Neural cell (in vitro differentiated cells): ENCODE measurements around the gene RSU1. TPM values are rescaled to one million over a fixed set of nuclear protein-coding genes. Genes with fewer than 3 reads are reported as not detected.

Source experiments
- H2AFZ ChIP-seq: fragments of 200-600, 300-800 bp; sonication (generic), shearing (Covaris generic); 2 replicates; pipeline ENCODE4 v1.6.0; 2014; ENCODE audit warnings: low read depth, mild to moderate bottlenecking, antibody characterized with exemption, low read length, moderate library complexity
- H3F3A ChIP-seq: fragments of 200-600 bp; shearing (Covaris generic); 2 replicates; pipeline ENCODE4 v1.6.1; 2016; ENCODE audit warnings: mild to moderate bottlenecking, moderate library complexity, mixed read lengths, antibody characterized with exemption, low read length; ENCODE audit not compliant: insufficient read depth, poor library complexity, severe bottlenecking
- H3K27ac ChIP-seq: fragments of 200-600, 300-800 bp; sonication (generic), shearing (Covaris generic); 2 replicates; pipeline ENCODE4 v1.5.1; 2014; ENCODE audit warnings: mild to moderate bottlenecking, low read length, moderate library complexity
- H3K27me3 ChIP-seq: fragments of 300-800, 200-600 bp; sonication (generic), shearing (Covaris generic); 2 replicates; pipeline ENCODE4 v1.6.0; 2014; ENCODE audit warnings: mild to moderate bottlenecking, low read depth, low read length, moderate library complexity; ENCODE audit not compliant: insufficient read depth
- H3K36me3 ChIP-seq: fragments of 300-800, 200-600 bp; sonication (generic), shearing (Covaris generic); 2 replicates; pipeline ENCODE4 v1.5.1; 2014; ENCODE audit warnings: mild to moderate bottlenecking, antibody characterized with exemption, low read length, moderate library complexity; ENCODE audit not compliant: insufficient read depth
- H3K4me2 ChIP-seq: fragments of 300-800, 200-600 bp; sonication (generic), shearing (Covaris generic); 2 replicates; pipeline ENCODE4 v1.6.0; 2014; ENCODE audit warnings: mild to moderate bottlenecking, low read length
- H3K4me3 ChIP-seq: fragments of 300-800, 200-600 bp; sonication (generic), shearing (Covaris generic); 2 replicates; pipeline ENCODE4 v1.5.1; 2014; ENCODE audit warnings: mild to moderate bottlenecking, low read length, moderate library complexity
- H3K79me2 ChIP-seq: fragments of 200-600 bp; shearing (Covaris generic); replicated peaks from 2 replicates; pipeline ENCODE4 v1.6.0; 2014; ENCODE audit warnings: mild to moderate bottlenecking, low read length, moderate library complexity; ENCODE audit not compliant: insufficient read depth
- H3K9ac ChIP-seq: fragments of 300-800, 200-600 bp; sonication (generic), shearing (Covaris generic); 2 replicates; pipeline ENCODE4 v1.6.1; 2016; ENCODE audit warnings: mild to moderate bottlenecking, low read length, mixed read lengths
- H3K9me2 ChIP-seq: fragments of 200-600 bp; shearing (Covaris generic); 2 replicates; pipeline ENCODE4 v1.6.1; 2016; ENCODE audit warnings: mild to moderate bottlenecking, low read length, mixed read lengths; ENCODE audit not compliant: insufficient read depth
- H3K9me3 ChIP-seq: fragments of 200-600, 300-800 bp; sonication (generic), shearing (Covaris generic); 2 replicates; pipeline ENCODE4 v1.6.1; 2016; ENCODE audit warnings: mild to moderate bottlenecking, mixed run types, low read length, moderate library complexity, mixed read lengths
- H4K20me1 ChIP-seq: fragments of 200-600 bp; shearing (Covaris generic); 2 replicates; pipeline ENCODE4 v1.6.1; 2016; ENCODE audit warnings: mild to moderate bottlenecking, mixed run types; ENCODE audit not compliant: insufficient read depth
- EP300 ChIP-seq: fragments of 450-650 bp; conservative IDR thresholded peaks from 2 replicates; pipeline ENCODE4 v1.6.1; 2014; ENCODE audit warnings: antibody characterized with exemption, mild to moderate bottlenecking, moderate library complexity; ENCODE audit not compliant: poor library complexity, severe bottlenecking
- EZH2 ChIP-seq: fragments of 200-600, 300-800 bp; shearing (Covaris generic), sonication (generic); IDR thresholded peaks from 2 replicates; pipeline ENCODE4 v1.6.1; 2014; ENCODE audit warnings: antibody characterized with exemption, low read length, borderline replicate concordance, mild to moderate bottlenecking; ENCODE audit not compliant: insufficient read depth, poor library complexity, severe bottlenecking
- MXI1 ChIP-seq: fragments of 450-650 bp; conservative IDR thresholded peaks from 2 replicates; pipeline ENCODE4 v1.6.1; 2014; ENCODE audit warnings: antibody characterized with exemption, mild to moderate bottlenecking; ENCODE audit not compliant: poor library complexity, severe bottlenecking
- POLR2AphosphoS5 ChIP-seq: IDR thresholded peaks from 2 replicates; pipeline ENCODE4 v1.6.1; 2012
- RAD21 ChIP-seq: fragments of 450-650 bp; conservative IDR thresholded peaks from 2 replicates; pipeline ENCODE4 v1.6.1; 2014; ENCODE audit warnings: antibody characterized with exemption, mild to moderate bottlenecking, moderate library complexity
- REST ChIP-seq: IDR thresholded peaks from 2 replicates; pipeline ENCODE4 v1.6.1; 2012; ENCODE audit warnings: borderline replicate concordance
- SMC3 ChIP-seq: fragments of 450-650 bp; conservative IDR thresholded peaks from 2 replicates; pipeline ENCODE4 v1.6.1; 2014; ENCODE audit warnings: antibody characterized with exemption, mild to moderate bottlenecking, moderate library complexity; ENCODE audit not compliant: poor library complexity
- TAF1 ChIP-seq: IDR thresholded peaks from 2 replicates; pipeline ENCODE4 v1.6.1; 2012; ENCODE audit warnings: low read depth
- polyA plus RNA-seq: library from polyadenylated mRNA; depleted of rRNA; stranded (reverse); fragments of >200 nt; gene quantifications from 2 replicates; pipeline ENCODE4 v1.2.3, GENCODE V29; 2014
- TF ChIP-seq, protein P1 (sequence below): fragments of 450-650 bp; IDR thresholded peaks from 2 replicates; pipeline ENCODE4 v1.5.1; 2014; ENCODE audit warnings: antibody characterized with exemption, mild to moderate bottlenecking, moderate library complexity; ENCODE audit not compliant: poor library complexity, severe bottlenecking

RSU1 gene
- polyA plus RNA-seq, 1 donor from 2014 or later: 18.7 TPM

GRCh38 chr10:16794005-16794404, 23.2 kb downstream of the RSU1 start:
- no peaks in the 10 kb centered on the region for H3K79me2 ChIP-seq
- no peak overlapping the region for H3K9ac ChIP-seq
- no peaks in the 10 kb centered on the region for H3F3A ChIP-seq
- H2AFZ ChIP-seq: no peak overlapping the region
- H4K20me1 ChIP-seq: no peaks in the 10 kb centered on the region
- H3K4me3 ChIP-seq: no peak overlapping the region
- H3K27me3 ChIP-seq: no peaks in the 10 kb centered on the region
- H3K4me2 ChIP-seq: no peak overlapping the region
- no peaks in the 10 kb centered on the region for H3K9me2 ChIP-seq
- TF ChIP-seq POLR2AphosphoS5: no peak
- TF ChIP-seq EZH2: no peak
- no peak for TF ChIP-seq MXI1
- TF ChIP-seq RAD21: no peak
- TF ChIP-seq EP300: no peak
- no peak for TF ChIP-seq TAF1
- TF ChIP-seq SMC3: no peak
- no peak for TF ChIP-seq REST
- TF ChIP-seq, protein P1, sequence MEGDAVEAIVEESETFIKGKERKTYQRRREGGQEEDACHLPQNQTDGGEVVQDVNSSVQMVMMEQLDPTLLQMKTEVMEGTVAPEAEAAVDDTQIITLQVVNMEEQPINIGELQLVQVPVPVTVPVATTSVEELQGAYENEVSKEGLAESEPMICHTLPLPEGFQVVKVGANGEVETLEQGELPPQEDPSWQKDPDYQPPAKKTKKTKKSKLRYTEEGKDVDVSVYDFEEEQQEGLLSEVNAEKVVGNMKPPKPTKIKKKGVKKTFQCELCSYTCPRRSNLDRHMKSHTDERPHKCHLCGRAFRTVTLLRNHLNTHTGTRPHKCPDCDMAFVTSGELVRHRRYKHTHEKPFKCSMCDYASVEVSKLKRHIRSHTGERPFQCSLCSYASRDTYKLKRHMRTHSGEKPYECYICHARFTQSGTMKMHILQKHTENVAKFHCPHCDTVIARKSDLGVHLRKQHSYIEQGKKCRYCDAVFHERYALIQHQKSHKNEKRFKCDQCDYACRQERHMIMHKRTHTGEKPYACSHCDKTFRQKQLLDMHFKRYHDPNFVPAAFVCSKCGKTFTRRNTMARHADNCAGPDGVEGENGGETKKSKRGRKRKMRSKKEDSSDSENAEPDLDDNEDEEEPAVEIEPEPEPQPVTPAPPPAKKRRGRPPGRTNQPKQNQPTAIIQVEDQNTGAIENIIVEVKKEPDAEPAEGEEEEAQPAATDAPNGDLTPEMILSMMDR: no peak
- H3K36me3 ChIP-seq: no peaks in the 10 kb centered on the region
- H3K9me3 ChIP-seq: no peaks in the 10 kb centered on the region
- H3K27ac ChIP-seq: no peak overlapping the region

DNA sequence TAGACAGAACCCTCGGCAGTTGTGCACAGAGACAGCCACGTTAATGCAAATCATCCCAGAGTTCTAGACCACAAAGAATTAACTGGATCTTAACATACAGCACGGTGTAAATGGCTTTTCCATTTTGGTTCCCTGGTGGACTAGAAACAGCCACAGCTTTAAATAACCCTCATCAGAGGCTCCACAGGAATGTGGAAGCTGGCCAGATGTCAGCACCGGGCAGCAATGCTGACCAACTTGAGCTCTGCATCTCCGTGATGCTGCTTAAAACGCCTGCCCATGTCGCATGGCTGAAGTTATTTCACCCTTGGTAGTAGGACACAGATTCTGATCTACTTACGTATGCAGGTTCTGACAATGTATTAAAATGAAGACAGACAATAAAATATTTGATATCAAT, 24.5 kb downstream of the RSU1 start:
- Histone ChIP-seq H3F3A (no peaks in the 10 kb centered on the region), H3K4me3 (no peak overlapping the region), H3K79me2 (no peaks in the 10 kb centered on the region), H3K9ac (no peak overlapping the region), H3K4me2 (no peak overlapping the region), H3K36me3 (no peaks in the 10 kb centered on the region), H3K9me3 (no peaks in the 10 kb centered on the region), H3K27me3 (no peaks in the 10 kb centered on the region), H3K9me2 (no peaks in the 10 kb centered on the region), H3K27ac (no peak overlapping the region), H4K20me1 (no peaks in the 10 kb centered on the region), H2AFZ (no peak overlapping the region)
- TF ChIP-seq MXI1: no peak

DNA sequence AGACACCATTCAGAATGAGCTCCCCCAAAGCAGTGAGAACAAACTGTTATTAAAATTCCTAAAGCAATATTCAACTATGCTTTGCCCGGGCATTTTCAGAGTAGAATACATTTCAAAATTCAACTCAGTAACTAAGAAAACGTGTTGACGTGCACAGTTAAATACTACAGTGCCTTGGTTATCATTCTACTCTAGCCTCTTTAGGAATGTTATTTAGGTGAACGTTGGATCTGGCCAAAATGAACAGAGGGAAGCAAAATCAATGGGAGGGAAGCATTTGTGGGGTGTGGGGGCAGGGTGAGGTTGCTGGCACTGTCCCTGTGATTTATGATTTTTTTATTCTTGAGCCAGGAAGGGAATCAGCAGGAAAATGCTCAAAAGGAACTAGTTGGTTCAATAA, 27.5 kb downstream of the RSU1 start:
- Histone ChIP-seq H3K9me3 (no peaks in the 10 kb centered on the region), H3K27me3 (no peaks in the 10 kb centered on the region), H4K20me1 (no peaks in the 10 kb centered on the region), H3K4me3 (no peak overlapping the region), H3K9me2 (no peaks in the 10 kb centered on the region), H3F3A (no peaks in the 10 kb centered on the region), H3K79me2 (no peaks in the 10 kb centered on the region), H3K27ac (no peak overlapping the region), H3K4me2 (no peak overlapping the region), H2AFZ (no peak overlapping the region), H3K36me3 (no peaks in the 10 kb centered on the region), H3K9ac (no peak overlapping the region)
- no peak for TF ChIP-seq EZH2
- no peak for TF ChIP-seq EP300
- no peak for TF ChIP-seq SMC3
- no peak for TF ChIP-seq RAD21
- TF ChIP-seq POLR2AphosphoS5: no peak
- TF ChIP-seq TAF1: no peak
- TF ChIP-seq REST: no peak
- TF ChIP-seq MXI1: no peak
- TF ChIP-seq, protein P1: no peak
